Ascending aorta (tissue), 2 donors: Measurements from ENCODE around the gene ABCB11. TPM values are rescaled to one million over a fixed set of nuclear protein-coding genes. Genes with fewer than 3 reads are reported as not detected.
"Not testable (repeated sequence)": the region's sequence is repeated elsewhere in the genome, so short reads cannot be mapped to it uniquely, and the experiment has no call there.

Experiments
- DNase-seq, 2 donors: peaks; one replicate each; pipeline ENCODE4 v3.0.0-alpha.2; 2019; ENCODE audit warnings: low spot score in 2 of 2
- H3K27ac ChIP-seq, 2 donors: fragments of 200-600 bp; sonication (generic); one replicate each; pipeline ENCODE4 v1.5.1; 2016 to 2017; ENCODE audit warnings: mild to moderate bottlenecking in 1 of 2
- H3K27me3 ChIP-seq: fragments of 200-600 bp; sonication (generic); one replicate; pipeline ENCODE4 v1.5.1; 2017
- H3K36me3 ChIP-seq, 2 donors: fragments of 200-600 bp; sonication (generic); one replicate each; pipeline ENCODE4 v1.5.1; 2016
- H3K4me1 ChIP-seq, 2 donors: fragments of 200-600 bp; sonication (generic); one replicate each; pipeline ENCODE4 v1.5.1; 2016 to 2017; ENCODE audit warnings: mild to moderate bottlenecking in 1 of 2
- H3K4me3 ChIP-seq, 2 donors: fragments of 200-600 bp; sonication (generic); one replicate each; pipeline ENCODE4 v1.5.1; 2016 to 2017; ENCODE audit warnings: mild to moderate bottlenecking in 1 of 2
- H3K9me3 ChIP-seq, 2 donors: fragments of 200-600 bp; sonication (generic); one replicate each; pipeline ENCODE4 v1.5.1; 2016
- intact Hi-C: fragments of 100-400 bp; cut with DNase I; formaldehyde crosslinking; loops from one replicate; pipeline ENCODE4 v1.15.1; 2023
- total RNA-seq: library from RNA; depleted of rRNA; stranded (reverse); fragments of >200 nt; gene quantifications from one replicate; pipeline ENCODE4 v1.1.0, GENCODE V29; 2016
- TF ChIP-seq, protein P1 (sequence below), 3 experiments: fragments of 200-600 bp in 2 of 3; fragments of 450-650 bp in 1 of 3; sonication (generic) in 2 of 3; IDR thresholded peaks; one replicate each; pipeline ENCODE4 v1.5.1; 2016 to 2019; ENCODE audit warnings: antibody characterized with exemption in 3 of 3, mild to moderate bottlenecking in 1 of 3, moderate library complexity in 1 of 3

The ABCB11 gene
- total RNA-seq, 1 donor from 2014 or later, result not detected

DNA sequence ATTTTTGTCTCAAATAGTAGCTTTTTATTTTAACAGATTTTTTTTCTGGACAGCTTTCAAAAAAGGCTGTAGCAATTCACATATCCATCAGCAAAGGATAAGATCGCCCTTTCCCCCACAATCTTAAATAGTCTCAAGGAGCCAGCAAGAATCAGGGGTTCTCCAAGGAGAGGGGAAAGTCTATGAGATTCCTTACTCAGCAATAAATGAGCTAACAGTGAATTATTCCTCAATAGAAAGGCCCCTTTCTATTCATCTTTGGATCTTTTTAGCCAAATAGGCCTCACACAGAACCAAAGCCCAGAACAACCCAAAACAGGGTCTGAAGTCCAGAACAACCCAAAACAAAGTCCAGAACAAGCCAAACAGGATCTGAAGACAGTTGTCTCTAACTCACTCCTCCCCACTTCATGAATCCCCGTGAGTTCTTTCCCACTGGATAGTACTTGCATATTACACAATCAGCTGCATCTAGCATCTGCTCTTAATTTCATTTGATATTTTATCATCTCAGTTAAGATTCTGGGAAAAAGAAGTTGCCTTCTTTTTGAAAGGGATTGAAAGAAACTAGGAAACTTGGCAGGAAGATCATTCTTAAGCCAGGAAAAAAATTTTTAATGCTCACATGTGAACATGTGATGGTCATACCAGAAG is 34.9 kb upstream of the ABCB11 start:
- Histone ChIP-seq H3K9me3 (no peaks in the 10 kb centered on the region), H3K4me3 (no peak overlapping the region), H3K27ac (no peak overlapping the region), H3K36me3 (no peaks in the 10 kb centered on the region), H3K4me1 (no peaks in the 10 kb centered on the region), H3K27me3 (no peaks in the 10 kb centered on the region)
- no peak for DNase-seq
- intact Hi-C loops, result no loop called here
- TF ChIP-seq, protein P1, sequence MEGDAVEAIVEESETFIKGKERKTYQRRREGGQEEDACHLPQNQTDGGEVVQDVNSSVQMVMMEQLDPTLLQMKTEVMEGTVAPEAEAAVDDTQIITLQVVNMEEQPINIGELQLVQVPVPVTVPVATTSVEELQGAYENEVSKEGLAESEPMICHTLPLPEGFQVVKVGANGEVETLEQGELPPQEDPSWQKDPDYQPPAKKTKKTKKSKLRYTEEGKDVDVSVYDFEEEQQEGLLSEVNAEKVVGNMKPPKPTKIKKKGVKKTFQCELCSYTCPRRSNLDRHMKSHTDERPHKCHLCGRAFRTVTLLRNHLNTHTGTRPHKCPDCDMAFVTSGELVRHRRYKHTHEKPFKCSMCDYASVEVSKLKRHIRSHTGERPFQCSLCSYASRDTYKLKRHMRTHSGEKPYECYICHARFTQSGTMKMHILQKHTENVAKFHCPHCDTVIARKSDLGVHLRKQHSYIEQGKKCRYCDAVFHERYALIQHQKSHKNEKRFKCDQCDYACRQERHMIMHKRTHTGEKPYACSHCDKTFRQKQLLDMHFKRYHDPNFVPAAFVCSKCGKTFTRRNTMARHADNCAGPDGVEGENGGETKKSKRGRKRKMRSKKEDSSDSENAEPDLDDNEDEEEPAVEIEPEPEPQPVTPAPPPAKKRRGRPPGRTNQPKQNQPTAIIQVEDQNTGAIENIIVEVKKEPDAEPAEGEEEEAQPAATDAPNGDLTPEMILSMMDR (IDR thresholded peaks at IDR 0.05), result no peak

DNA sequence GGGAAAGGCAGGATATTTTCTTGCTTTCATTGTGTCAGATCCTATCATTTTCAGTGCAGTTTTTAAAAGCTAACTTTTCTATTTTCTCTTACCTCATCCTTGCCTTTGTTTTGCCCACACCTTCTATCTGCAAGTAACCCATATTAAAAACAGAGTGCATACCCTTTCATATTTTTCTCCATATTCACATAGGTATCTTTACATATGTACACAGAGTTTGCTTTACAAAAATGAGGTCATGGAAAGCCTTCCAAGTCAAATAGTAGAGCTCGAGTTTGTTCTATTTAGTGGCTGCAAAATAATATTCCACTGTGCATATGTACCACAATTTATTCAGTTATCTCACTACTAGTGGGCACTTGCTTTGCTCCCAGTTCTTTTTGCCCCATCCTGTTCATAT is 34.3 kb upstream of the ABCB11 start:
- no peaks in the 10 kb centered on the region for H3K27me3 ChIP-seq
- no peaks in the 10 kb centered on the region for H3K9me3 ChIP-seq
- H3K36me3 ChIP-seq, result no peaks in the 10 kb centered on the region
- H3K4me3 ChIP-seq, result no peak overlapping the region
- no peak for DNase-seq
- intact Hi-C loops, result no loop called here
- H3K27ac ChIP-seq, result no peak overlapping the region
- TF ChIP-seq, protein P1 (IDR thresholded peaks at IDR 0.05), result no peak
- H3K4me1 ChIP-seq, result no peaks in the 10 kb centered on the region

DNA sequence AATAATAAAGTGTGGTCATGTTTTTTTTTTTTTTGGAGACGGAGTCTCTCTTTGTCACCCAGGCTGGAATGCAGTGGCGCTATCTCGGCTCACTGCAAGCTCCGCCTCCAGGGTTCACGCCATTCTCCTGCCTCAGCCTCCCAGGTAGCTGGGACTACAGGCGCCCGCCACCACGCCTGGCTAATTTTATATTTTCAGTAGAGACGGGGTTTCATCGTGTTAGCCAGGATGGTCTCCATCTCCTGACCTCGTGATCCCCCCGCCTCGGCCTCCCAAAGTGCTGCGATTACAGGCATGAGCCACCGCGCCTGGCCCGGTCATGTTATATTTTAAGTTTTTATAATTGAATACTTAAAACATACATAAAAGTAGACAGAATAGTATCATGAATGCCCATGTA is 33.1 kb upstream of the ABCB11 start:
- H3K27me3 ChIP-seq, intact Hi-C loops: not testable (repeated sequence)

DNA sequence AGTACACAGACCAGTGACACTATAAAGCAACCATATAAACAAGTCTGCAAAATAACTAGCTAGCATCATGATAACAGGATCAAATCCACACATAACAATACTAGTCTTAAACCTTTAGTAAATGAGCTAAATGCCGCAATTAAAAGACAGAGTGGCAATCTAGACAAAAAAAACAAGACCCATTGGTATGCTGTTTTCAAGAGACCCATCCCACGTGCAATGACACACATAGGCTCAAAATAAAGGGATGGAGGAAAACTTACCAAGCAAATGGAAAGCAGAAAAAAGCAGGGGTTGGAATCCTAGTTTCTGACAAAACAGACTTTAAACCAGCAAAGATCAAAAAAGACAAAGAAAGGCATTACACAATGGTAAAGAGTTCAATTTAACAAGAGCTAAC is 23.5 kb upstream of the ABCB11 start:
- H3K27ac ChIP-seq, H3K27me3 ChIP-seq, DNase-seq, H3K4me1 ChIP-seq, H3K4me3 ChIP-seq, H3K36me3 ChIP-seq, intact Hi-C loops: not testable (repeated sequence)
- peaks cover 0 to 13% of the 10 kb centered on the region in 2 donors for H3K9me3 ChIP-seq

More for the DNA sequence above, 33.1 kb upstream of the ABCB11 start:
- H3K36me3 ChIP-seq, H3K4me1 ChIP-seq, DNase-seq, H3K4me3 ChIP-seq, H3K9me3 ChIP-seq, H3K27ac ChIP-seq: not testable (repeated sequence)

DNA sequence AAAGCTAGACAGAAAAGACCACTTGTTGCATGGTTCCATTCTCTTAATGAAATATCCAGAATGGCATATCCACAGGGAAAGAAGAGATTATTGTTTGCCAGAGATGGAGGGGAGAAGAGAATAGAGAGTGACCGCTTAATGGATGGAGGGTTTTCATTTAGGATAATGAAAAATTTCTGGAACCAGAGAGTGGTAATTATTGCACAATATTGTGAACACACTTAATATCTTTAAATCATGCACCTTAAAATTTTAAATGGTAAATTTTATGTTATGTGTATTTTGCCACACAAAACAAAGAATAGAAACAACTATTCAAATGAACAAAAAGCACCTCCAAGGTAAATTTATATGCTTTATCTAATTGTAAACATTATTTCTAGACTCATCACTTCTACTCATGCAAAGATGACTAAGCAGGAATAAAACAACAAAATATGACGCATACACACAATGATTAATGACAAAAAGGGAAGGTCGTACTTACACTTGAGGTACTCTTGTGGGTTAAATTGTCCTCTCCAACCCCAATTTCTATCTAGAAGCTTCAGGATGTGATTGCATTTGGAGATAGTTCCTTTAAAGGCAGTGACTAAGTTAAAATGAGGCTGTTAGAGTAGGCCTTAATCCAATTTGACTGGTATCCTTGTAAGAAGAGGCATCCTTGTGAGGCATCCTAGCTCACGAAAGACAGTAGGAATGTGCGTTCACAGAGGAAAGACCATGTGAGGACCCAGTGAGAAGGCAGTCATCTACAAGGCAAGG is 19.5 kb upstream of the ABCB11 start:
- peaks cover 0 to 10% of the 10 kb centered on the region in 2 donors for H3K9me3 ChIP-seq
- TF ChIP-seq, protein P1 (IDR thresholded peaks at IDR 0.05), result no peak
- H3K36me3 ChIP-seq, result no peaks in the 10 kb centered on the region
- DNase-seq, result no peak
- intact Hi-C loops, result no loop called here
- H3K4me1 ChIP-seq, result no peaks in the 10 kb centered on the region
- H3K27ac ChIP-seq, result no peak overlapping the region
- H3K27me3 ChIP-seq, result no peaks in the 10 kb centered on the region
- H3K4me3 ChIP-seq, result no peak overlapping the region

DNA sequence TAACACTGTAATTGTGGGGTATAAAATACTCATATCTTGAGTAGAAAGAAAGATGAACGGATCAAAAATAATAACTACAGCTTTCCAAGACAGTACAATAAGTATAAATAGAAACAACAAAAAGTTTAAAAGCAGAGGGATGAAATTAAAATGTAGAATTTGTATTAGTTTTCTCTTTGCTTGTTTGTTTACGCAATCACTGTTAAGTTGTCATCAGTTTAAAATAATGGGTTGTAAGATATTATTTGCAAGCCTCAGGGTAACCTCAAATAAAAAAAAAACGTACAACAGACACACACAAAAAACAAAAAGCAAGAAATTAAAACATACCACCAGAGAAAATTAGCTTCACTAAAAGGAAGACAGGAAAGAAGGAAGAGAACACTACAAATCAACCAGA is 18.0 kb upstream of the ABCB11 start:
- Histone ChIP-seq H3K27ac (no peak overlapping the region), H3K9me3 (no peaks in the 10 kb centered on the region), H3K27me3 (no peaks in the 10 kb centered on the region), H3K4me1 (no peaks in the 10 kb centered on the region), H3K4me3 (no peak overlapping the region), H3K36me3 (no peaks in the 10 kb centered on the region)
- no peak for DNase-seq
- TF ChIP-seq, protein P1 (IDR thresholded peaks at IDR 0.05), result no peak
- intact Hi-C loops, result no loop called here
